ENCODE measurements around the gene CD300LG.
"Not testable (repeated sequence)": the region's sequence is repeated elsewhere in the genome, so short reads cannot be mapped to it uniquely, and the experiment has no call there.

The CD300LG gene

DNA sequence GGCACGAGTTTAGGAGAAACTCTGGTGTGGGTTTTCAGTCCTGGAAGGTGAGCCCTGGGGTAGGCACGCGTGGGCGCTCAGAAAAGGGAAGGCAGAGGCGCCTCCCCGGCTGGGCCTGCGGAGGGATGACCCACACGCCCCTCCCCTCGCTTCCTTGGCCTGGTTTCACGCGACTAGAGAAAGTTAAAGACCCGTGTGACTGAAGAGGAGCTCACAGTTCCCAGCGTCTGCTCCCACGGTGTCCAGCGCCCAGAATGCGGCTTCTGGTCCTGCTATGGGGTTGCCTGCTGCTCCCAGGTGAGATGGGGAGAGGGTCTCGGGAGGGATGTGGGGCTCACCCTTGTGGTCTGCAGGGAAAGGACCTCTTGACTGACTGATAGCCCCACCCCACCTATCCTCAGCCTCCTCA is at the start of gene CD300LG:
Gene CD300LG (plus strand): TSS at position 214 of the 409 bp plus-strand sequence. CDS start 41 bp downstream, at position 255.
- DNase-seq: no peak

- not testable (repeated sequence) for DNase-seq
Observed at GRCh38 chr17:43798024-43798423, 49.0 kb upstream of the CD300LG start.

- no peak for DNase-seq
Observed at GRCh38 chr17:43799047-43799446, 47.9 kb upstream of the CD300LG start.

DNA sequence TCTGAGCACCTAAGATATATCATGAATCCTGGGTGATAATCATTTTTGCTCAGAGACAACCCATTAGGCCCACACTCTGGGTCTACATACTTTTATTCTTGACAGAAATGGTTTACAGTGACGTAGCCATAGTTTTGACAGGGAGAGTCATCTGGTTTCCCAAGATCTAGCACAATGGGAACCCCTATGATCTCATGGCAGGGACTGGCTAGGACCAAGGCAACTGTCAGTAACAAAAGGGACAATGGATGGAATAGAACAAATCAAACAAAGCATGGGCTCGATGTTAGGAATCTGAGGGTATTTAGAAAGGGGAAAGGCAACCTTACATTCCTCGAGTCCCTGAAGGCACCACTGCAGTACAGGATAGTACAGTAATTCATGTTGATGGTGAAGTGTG is 46.2 kb upstream of the CD300LG start:
- no peak for DNase-seq

- no peak for DNase-seq
Observed at GRCh38 chr17:43801844-43802243, 45.1 kb upstream of the CD300LG start.

DNA sequence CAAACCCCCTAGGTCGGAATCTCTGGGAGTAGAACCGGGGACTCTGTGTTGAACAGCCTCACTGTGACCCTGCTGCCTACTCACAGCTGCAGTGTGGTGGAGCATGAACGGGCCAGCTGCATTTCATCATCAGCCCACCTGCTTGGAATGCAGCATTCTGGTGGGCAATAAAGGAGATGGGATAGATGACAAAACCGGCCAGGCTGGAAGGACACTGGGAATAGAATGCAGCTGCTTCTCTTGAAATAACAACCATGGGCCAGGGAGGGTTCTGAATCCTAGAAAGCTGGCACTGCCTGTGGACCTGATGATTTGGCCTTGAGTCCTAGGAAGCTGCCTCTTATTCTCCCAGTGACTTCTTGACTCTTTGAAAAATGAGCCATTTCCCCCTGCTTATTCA is 43.2 kb upstream of the CD300LG start:
- no peak for DNase-seq

GRCh38 chr17:43805117-43805516 is 41.9 kb upstream of the CD300LG start:
- DNase-seq: no peak

DNA sequence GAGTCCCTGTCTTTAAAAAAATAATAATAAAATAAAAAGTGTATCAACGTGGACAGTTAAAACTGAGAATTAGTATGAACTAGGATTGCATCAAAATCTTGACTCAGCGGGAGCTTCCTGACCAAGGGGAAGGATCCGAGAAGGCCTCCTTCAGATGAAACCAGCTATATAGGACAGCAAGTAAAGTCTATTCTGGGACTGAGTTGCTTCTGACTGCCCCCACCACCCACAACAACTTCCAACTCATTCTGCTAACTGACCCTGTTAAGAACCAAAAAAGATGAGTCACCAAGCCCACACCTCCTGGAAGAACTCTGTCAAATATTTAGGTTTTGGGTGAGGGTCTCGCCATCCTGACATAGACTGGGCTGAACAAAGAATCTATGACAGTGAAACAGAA is 38.9 kb upstream of the CD300LG start:
- no peak for DNase-seq

- DNase-seq: no peak
Observed at GRCh38 chr17:43809121-43809520, 37.9 kb upstream of the CD300LG start.

DNA sequence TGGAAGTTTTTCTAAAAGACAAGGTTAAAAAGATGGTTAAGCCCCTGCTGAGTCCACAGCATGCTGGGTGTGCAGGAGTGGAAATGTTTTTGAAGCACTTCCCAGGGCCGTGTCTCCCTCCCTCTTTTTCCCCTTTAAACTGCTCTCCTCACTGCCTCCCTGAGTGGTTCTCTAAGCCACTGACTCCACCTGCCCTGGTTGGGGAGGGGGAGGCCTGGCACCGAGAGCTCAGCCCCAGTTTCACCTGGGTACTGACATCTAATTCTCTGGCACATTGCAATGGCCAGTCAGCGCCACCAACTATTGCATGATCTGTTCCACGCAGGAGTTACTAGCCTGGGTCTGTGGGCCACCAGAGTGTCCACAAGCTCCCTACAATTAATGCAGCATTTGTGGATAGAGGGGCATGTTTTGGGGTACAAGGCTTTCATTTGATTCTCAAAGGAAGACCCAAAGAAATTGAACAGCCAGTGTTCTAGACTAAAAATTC is 36.7 kb upstream of the CD300LG start:
- no peak for DNase-seq

DNA sequence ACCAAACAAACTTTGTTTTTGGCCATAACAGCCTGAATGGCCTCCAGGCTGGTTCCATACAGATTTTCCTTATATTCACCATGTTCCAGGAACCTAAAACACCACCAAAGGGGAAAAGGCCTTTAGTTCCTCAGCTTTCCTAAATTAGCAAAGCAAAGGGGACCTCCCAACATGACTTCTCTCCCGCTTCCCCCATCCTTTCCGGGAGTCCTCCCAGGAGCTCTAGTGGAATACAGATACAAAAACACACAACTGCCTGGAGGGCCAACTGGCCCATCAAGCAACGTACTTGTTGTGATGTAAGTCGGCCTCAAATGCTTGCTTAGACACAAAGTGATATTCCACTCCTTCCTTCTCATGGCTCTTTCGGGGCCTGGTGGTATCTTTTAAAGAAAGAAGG is 36.2 kb upstream of the CD300LG start:
- DNase-seq: no peak

DNA sequence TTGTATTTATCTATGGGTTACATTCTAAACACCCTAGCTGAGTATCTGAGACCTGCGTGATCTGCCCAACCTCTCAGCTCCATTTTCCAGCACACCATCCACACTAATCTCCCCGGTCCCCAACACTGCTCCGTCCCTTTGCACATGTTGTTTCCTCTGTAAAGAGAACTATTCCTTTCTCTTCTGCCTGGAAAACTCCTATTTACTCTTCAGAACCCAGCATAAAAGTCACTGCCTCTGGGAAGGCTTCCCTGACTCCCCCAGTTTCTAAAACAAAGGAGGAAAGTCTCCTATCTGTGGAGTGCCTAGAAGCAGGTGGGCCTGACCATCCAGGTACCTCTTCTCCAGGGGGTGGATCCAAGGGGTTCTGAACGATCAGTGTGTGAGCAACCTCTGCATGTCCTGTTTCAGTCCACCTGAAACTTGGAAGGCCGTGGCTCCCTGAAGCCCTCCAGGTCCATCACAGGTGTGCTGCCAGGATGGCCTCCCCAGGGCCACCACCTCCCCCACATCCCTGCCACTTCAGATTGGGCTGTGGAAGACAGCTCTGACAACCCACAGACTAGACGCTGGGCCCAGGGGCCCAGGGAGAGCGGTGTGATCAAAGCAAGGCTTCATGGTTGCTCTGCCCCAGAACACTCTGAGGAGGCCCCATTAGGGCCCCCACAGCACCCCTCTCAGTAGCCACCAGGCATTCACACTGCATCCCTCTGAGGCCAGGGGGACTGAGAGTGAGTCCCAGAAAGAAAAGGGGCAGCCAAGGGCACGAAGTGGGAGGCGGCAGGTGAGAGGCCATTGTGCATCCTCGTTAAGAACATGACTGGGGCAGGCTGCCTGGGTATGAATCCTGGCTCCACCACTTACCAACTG is 34.3 kb upstream of the CD300LG start:
- no peak for DNase-seq

DNA sequence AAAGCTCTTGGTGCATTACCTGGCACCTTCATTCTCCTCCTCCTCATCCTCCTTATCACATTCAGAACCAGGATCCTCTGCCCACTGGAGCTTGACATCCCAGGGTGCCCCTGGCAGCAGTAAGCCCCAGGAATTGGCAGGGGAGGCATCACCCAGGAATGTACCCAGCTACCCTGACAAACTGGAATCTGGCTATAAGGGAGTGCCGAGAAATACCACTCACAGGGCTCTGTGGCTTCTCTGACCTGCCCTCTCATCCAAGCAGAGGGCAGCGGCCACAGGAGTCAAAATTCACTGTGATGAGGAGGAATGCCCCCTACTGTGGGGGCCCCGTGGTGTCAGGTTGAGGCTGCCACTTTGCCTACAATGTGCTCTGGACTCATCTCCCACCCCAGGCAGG is 33.6 kb upstream of the CD300LG start:
- DNase-seq: no peak

- DNase-seq: no peak
Observed at GRCh38 chr17:43814026-43814425, 33.0 kb upstream of the CD300LG start.

DNA sequence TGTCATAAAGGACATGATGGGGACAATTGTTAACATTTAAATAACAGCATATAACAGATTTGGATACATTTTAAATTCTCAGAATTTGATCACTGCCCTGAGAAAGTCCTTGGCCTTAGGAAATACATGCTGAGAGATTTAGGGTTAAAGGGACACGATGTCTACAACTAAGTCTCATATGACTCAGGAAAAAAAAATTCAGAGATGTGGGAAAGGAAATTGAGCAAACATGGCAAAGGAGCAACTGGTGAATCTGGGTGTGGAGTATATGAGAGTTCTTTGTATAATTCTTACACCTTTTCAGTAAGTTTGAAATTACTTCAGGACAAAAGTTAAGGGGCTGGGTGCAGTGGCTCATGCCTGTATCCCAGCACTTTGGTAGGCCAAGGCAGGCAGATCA is 32.3 kb upstream of the CD300LG start:
- DNase-seq: no peak

DNA sequence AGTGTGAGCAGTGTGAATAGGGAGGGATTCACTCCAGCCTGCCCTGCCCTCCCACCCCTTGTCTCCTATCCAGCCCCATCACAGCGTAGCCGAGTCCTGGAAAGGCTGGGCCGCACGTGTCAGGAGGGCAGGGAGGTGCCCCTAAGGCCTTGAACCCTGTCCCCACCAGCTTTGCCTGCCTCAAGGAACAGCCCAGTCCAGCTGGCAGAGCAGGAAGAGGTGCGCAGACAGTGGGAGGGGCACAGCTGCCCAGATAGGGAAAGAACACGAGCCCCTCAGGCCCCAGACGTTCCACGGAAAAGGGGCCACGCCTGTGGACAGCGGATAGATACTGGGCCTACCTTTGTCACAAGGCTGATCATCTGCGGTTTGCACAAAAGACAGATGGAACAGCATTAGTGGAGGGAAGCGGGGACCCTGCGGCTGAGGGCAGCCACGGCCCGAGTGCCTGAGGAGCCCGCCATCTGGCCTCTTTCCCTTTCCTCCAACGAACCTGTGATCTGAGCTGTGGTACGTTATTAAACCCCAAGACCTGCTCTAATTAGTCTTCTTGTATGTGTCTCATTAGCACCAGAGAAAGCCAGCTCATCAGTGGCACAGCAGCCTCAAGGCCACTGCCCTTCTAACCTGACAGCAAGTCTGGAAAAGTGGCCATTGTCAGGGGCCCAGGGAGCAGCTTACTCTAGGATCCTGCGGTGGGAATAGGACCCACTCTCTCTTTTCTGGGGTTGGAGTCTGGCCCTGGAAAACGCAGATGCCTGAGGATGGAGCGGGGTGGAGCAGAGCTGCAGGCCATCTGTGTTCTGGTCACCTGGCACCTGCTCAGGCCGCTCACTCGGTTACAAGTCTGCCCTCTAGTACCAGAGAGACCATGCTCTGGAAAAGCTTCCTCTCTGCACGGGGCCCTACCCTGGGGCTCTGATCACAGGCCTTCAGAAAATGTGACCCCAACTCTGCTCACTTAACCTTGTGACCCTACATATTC is 30.3 kb upstream of the CD300LG start:
- no peak for DNase-seq

GRCh38 chr17:43817826-43818225 is 29.1 kb upstream of the CD300LG start:
- DNase-seq: no peak

GRCh38 chr17:43818966-43819365 is 28.0 kb upstream of the CD300LG start:
- DNase-seq: no peak

- no peak for DNase-seq
Observed at GRCh38 chr17:43820759-43821158, 26.2 kb upstream of the CD300LG start.

- DNase-seq: no peak
Observed at GRCh38 chr17:43822570-43823190, 24.3 kb upstream of the CD300LG start.

DNA sequence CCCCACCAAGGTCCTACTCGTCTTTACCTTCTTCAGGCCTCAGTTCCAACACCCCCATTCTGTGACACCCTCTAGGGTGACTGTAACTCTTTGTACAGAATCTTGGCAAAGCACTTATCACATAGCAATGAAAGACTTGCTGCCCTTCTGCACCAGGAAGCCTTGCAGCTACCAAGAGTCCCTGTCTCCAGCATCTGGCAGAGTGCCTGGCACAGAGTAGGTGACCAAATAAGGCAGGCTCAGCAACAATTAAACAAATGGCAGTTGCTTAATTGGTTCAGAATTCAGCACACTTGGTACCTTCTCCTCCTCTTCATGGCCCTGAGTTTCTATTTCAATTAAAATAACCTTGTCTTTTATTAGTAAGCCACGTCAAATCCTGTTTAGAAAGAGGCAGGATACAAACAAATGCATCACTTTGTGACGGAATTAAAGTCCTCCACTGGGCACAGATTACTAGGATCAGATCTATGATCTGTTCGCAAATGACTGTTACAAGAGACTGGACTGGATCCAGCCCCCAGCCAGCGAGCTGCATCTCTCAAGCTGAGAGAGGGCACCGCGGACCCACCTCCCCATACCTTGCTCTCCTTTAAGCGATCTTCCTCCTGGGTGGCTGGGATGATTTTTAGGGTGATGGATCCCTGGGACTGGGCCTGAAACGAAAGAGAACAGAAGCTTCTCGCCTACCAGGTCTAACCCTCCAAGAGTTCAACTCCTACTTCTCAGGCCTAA is 23.5 kb upstream of the CD300LG start:
- DNase-seq: no peak

- no peak for DNase-seq
Observed at GRCh38 chr17:43825567-43825966, 21.4 kb upstream of the CD300LG start.
